HUES48 (cell line): Measurements from ENCODE around the gene DAG1.

ENCODE experiments used
- H3K27ac ChIP-seq: one replicate; pipeline ENCODE4 v1.7.0; 2013; ENCODE audit warnings: low read depth, low read length, inconsistent platforms
- H3K27me3 ChIP-seq: 2 replicates; pipeline ENCODE4 v1.6.1; 2013; ENCODE audit warnings: mild to moderate bottlenecking, low read length; ENCODE audit not compliant: control insufficient read depth, insufficient read depth
- H3K36me3 ChIP-seq: 2 replicates; pipeline ENCODE4 v1.6.1; 2013; ENCODE audit warnings: low read length; ENCODE audit not compliant: control insufficient read depth, insufficient read depth
- H3K4me1 ChIP-seq: 2 replicates; pipeline ENCODE4 v1.6.1; 2013; ENCODE audit warnings: mild to moderate bottlenecking, low read length; ENCODE audit not compliant: control insufficient read depth, insufficient read depth
- H3K4me3 ChIP-seq: 2 replicates; pipeline ENCODE4 v1.5.1; 2013; ENCODE audit warnings: mild to moderate bottlenecking, low read depth, low read length
- H3K9ac ChIP-seq: 2 replicates; pipeline ENCODE4 v1.6.1; 2013; ENCODE audit warnings: mild to moderate bottlenecking, low read depth, low read length, moderate library complexity
- H3K9me3 ChIP-seq: 2 replicates; pipeline ENCODE4 v1.6.1; 2013; ENCODE audit warnings: low read length; ENCODE audit not compliant: control insufficient read depth, insufficient read depth

Gene DAG1

DNA sequence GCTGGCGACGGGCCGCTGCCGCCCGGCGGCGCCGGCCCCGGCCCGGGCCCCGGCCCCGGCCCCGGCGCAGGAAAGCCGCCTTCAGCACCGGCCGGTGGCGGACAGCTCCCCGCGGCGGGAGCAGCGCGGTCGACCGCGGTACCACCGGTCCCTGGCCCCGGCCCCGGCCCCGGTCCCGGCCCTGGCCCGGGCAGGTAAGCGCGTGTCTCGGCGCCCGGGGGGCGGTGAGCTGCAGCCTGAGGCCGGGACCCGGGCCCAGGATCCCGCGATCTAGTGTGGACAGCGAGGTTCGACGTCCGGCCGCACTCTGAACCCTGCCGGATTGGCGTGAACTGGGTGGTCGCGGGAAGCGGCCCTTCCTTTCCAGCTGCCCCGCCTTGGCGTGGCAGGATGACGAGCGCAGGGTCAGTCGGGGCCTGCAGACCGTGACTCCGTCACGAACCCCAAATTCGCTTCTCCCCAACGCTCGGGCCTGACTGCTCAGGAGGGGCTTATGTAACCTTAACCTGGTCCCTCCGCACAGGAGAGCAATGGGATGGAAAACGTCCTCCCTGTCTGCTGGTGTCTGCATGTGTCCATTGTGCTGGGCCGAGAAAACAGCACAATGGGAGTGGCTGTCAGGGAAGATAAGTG lies 84.7 kb downstream of the DAG1 start:
- H3K27ac ChIP-seq: no peak overlapping the region
- H3K9me3 ChIP-seq: no peaks in the 10 kb centered on the region
- H3K4me3 ChIP-seq: peak overlapping the region; percentile 93
- H3K9ac ChIP-seq: 0 out of 2 replicates have a peak overlapping the region, but pooled peaks have one; percentile 21
- peaks cover 15% of the 10 kb centered on the region for H3K4me1 ChIP-seq
- no peaks in the 10 kb centered on the region for H3K36me3 ChIP-seq
- H3K27me3 ChIP-seq: peaks cover 13% of the 10 kb centered on the region

DNA sequence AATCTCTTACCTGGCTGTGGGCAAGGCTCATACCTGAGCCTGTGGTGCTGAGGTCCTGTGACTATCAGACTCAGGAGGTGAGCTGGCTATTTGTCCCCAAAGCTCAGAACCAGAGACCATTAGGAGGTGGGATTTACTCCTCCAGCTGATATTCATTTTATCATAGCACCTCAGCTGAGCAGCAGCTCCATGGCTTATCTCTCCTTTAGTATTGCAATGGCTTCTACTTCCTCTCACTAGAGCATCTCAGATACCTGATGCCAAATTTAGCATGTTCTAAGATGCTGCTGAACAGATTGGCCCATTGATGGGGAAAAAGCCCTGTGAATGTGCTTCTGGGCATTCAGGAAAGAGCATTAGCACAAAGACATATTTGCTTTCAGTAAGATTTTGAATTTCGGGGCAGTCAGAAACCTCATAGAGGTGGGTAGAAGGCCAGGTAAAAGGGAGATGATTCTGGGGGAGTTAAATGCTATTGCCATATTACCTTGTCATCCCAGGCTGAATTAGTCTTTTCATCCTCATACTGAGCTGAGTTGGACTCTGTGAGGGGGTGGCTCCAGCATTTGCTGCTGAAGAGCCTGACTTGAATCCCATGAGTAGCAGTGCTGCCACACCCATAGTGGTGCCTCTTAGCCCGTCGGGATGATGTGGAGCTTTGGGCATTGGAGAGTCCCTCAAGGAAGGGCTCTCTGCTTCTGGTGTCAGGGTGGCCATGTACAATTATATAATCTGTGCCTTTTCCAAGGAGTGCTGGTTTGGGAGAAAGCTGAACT lies 86.6 kb downstream of the DAG1 start:
- Histone ChIP-seq H3K9ac (no peak overlapping the region), H3K4me1 (peaks cover 15% of the 10 kb centered on the region), H3K27me3 (peaks cover 13% of the 10 kb centered on the region), H3K4me3 (no peak overlapping the region), H3K36me3 (no peaks in the 10 kb centered on the region), H3K9me3 (no peaks in the 10 kb centered on the region), H3K27ac (no peak overlapping the region)

DNA sequence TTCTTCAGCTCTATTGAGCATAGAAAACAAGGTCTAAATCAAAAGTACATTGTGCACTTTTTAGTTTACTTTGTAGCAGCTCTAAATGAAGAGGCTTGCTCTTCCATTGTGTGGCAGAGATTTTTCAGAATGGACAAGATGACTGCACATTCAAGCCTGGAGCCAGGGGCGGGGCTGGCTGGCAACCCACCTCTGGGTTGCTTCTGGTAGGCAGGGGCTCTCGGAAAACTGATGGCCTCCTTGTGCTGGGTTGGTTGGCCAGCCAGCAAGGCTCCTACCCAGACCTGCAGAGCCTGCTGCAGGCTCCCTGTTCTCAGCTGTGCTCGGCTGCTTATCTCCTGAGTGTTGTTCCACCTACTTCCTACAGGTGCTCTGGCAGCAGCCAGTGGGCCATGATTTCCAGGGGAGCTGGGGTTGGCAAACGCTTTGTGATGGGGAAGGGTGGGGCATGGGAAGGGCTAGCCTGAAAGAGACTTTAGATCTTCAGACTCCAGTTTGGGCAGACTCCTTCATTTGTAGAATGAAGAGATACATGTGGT lies 93.0 kb downstream of the DAG1 start:
- H3K27me3 ChIP-seq: no peaks in the 10 kb centered on the region
- H3K4me1 ChIP-seq: no peaks in the 10 kb centered on the region
- no peaks in the 10 kb centered on the region for H3K9me3 ChIP-seq
- H3K36me3 ChIP-seq: no peaks in the 10 kb centered on the region
- H3K27ac ChIP-seq: no peak overlapping the region
- no peak overlapping the region for H3K9ac ChIP-seq
- H3K4me3 ChIP-seq: no peak overlapping the region

DNA sequence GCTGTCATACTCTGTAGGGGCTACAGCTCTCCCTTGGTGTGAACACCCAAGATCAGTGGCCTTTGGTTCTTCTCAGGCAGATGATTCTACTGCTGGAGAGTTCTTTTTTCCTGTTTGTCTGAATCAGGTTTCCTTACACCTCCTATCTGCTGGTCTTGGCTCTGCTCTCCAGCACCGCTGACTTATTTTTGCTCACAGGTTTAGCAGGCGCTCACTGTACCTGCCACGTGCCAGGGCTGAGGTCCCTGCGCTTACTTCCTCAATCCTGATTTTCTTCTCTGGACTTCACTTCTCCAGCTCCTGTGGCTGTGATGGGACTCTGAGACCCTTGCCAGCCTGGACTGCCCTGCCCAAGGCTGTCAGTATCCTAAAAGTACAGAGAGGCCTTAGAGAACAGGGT lies 93.7 kb downstream of the DAG1 start:
- no peaks in the 10 kb centered on the region for H3K36me3 ChIP-seq
- no peak overlapping the region for H3K4me3 ChIP-seq
- no peak overlapping the region for H3K27ac ChIP-seq

DNA sequence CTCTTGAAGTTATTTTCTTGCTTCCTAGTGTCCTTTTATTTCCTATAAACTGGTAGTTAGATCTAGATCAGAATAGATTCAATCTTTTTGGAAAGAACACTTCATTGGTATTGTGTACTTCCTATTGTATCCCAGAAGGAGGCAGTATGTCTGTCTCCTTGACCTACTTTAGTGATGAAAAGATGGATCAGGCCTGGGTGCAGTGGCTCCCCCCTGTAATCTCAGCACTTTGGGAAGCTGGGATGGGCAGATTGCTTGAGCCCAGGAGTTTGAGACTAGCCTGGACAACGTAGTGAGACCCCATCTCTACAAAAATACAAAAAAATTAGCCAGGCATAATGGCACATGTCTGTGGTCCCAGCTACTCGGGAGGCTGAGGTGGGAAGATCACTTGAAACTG lies 96.2 kb downstream of the DAG1 start:
- no peaks in the 10 kb centered on the region for H3K36me3 ChIP-seq
- no peak overlapping the region for H3K27ac ChIP-seq
- no peaks in the 10 kb centered on the region for H3K27me3 ChIP-seq
- H3K9ac ChIP-seq: no peak overlapping the region
- no peaks in the 10 kb centered on the region for H3K9me3 ChIP-seq
- no peak overlapping the region for H3K4me3 ChIP-seq
- peaks cover 13% of the 10 kb centered on the region for H3K4me1 ChIP-seq

More for the DNA sequence above, 93.7 kb downstream of the DAG1 start:
- H3K9ac ChIP-seq: no peak overlapping the region
- no peaks in the 10 kb centered on the region for H3K9me3 ChIP-seq
- no peaks in the 10 kb centered on the region for H3K4me1 ChIP-seq
- H3K27me3 ChIP-seq: no peaks in the 10 kb centered on the region

DNA sequence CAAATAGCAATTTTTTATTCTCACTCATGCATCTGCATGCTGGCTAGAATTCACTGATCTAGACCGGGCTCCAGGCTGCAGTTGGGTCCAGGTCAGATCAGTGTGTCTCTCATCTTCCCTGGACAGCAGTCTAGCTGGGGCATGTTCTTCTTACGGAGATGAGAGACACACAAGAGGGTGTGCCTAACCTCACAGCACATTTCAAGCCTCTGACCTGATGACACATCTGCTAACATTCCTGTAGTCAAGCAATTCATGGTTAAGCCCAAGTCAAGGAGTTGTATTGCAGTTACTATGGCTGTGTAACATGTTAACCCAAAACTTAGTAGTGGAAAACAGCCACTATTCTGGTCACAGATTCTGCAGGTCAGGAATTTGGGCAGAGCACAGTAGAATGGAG lies 97.3 kb downstream of the DAG1 start:
- Histone ChIP-seq H3K4me3 (no peak overlapping the region), H3K36me3 (no peaks in the 10 kb centered on the region), H3K9me3 (no peaks in the 10 kb centered on the region), H3K27me3 (no peaks in the 10 kb centered on the region), H3K27ac (no peak overlapping the region), H3K4me1 (peaks cover 13% of the 10 kb centered on the region), H3K9ac (no peak overlapping the region)

DNA sequence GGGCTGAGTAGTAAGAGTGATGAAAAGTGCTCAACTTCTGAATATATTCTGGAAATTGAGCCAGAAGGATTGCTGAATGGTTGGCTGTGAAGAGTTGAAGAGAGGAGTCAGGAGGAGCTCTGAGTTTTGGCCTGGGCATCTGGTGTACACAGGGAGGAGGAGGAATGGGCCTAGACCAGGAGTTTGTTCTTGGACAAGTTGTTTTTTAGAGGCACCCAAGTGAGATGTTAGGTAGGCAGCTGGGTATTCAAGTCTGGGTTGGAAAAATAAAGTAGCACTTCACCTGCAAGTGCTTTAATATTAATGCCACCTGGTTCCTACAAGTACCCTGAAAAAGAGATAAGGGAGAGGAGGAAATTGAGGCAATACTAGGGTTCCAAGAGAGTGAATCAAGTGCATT lies 98.9 kb downstream of the DAG1 start:
- Histone ChIP-seq H3K9me3 (no peaks in the 10 kb centered on the region), H3K27ac (no peak overlapping the region), H3K36me3 (no peaks in the 10 kb centered on the region), H3K27me3 (no peaks in the 10 kb centered on the region), H3K4me1 (peaks cover 13% of the 10 kb centered on the region), H3K9ac (no peak overlapping the region), H3K4me3 (no peak overlapping the region)

DNA sequence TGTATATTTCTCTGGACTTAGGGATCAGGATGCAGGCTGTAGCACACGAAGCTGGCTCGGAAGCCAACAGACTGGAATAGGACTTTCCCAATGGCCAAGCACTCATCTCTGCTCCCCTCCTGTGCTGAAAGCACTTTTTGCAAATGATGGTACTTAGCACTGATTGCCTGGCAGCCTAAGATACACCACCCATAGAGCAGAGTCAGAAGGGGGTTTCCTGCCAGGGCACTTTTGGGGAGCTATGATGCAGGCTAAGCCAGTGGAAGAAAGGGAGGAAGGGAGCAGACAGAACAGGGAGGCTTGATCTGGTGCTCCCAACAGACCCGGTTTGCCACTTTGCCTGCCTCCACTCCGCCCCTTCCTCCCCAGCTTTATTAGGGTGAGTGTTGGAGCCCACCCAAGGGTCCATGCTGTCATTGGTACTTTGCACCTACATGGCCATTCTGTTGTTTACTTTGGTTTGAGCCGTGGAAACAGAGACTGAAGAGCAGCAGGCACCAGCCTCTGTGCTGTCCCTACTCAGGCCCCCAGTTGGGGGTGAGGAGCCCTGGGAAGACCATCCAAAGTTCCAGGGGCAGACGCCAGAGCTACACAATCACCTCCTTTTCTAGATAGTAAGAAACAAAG lies 100.1 kb downstream of the DAG1 start:
- Histone ChIP-seq H3K9ac (no peak overlapping the region), H3K27me3 (no peaks in the 10 kb centered on the region), H3K4me3 (no peak overlapping the region), H3K4me1 (peaks cover 13% of the 10 kb centered on the region), H3K27ac (peak overlapping the region; percentile 4), H3K9me3 (no peaks in the 10 kb centered on the region), H3K36me3 (no peaks in the 10 kb centered on the region)

DNA sequence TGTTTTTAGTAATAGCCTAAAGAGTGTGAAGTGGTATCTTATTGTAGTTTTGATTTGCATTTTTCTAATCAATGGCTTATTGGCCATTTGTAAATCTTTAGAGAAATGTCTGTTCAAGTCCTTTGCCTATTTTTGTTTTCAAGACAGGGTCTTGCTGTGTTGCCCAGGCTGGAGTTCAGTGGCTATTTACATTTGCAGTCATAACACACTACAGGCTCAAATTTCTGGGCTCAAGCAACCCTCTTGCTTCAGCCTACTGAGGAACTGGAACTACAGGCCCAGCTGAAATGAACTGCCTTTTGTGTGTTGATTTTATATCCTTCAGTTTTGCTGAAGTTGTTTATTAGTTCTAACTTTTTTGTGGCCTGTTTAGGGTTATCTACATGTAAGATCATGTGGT lies 112.1 kb downstream of the DAG1 start:
- no peaks in the 10 kb centered on the region for H3K36me3 ChIP-seq
- no peak overlapping the region for H3K9ac ChIP-seq
- H3K27me3 ChIP-seq: no peaks in the 10 kb centered on the region
- H3K4me1 ChIP-seq: 0 out of 2 replicates have a peak, but pooled peaks cover 3% of the 10 kb centered on the region
- no peaks in the 10 kb centered on the region for H3K9me3 ChIP-seq
- H3K27ac ChIP-seq: no peak overlapping the region
- H3K4me3 ChIP-seq: no peak overlapping the region
